Testis (tissue), 3 donors: ENCODE measurements around the gene TTLL9. TPM values are rescaled to one million over a fixed set of nuclear protein-coding genes. Genes with fewer than 3 reads are reported as not detected.

ENCODE experiments used
- DNase-seq: peaks from one replicate; pipeline ENCODE4 v3.0.0-alpha.2; 2019
- H3K27ac ChIP-seq, 2 donors: fragments of 200-600 bp; sonication (generic); one replicate each; pipeline ENCODE4 v1.5.1; 2019
- H3K27me3 ChIP-seq: fragments of 200-600 bp; sonication (generic); one replicate; pipeline ENCODE4 v1.5.1; 2019
- H3K36me3 ChIP-seq: fragments of 200-600 bp; sonication (generic); one replicate; pipeline ENCODE4 v1.5.1; 2017; ENCODE audit warnings: low read depth; ENCODE audit errors: missing control alignments
- H3K4me1 ChIP-seq: fragments of 200-600 bp; sonication (generic); one replicate; pipeline ENCODE4 v1.5.1; 2019
- H3K4me3 ChIP-seq, 2 donors: fragments of 200-600 bp; sonication (generic); one replicate each; pipeline ENCODE4 v1.5.1; 2017 to 2019
- H3K9me3 ChIP-seq: fragments of 200-600 bp; sonication (generic); one replicate; pipeline ENCODE4 v1.5.1; 2017
- POLR2A ChIP-seq: fragments of 450-650 bp; IDR thresholded peaks from one replicate; pipeline ENCODE4 v1.6.1; 2017; ENCODE audit warnings: antibody characterized with exemption, mild to moderate bottlenecking, moderate library complexity
- WGBS, 2 donors: methylation state at CpG; one replicate each; pipeline ENCODE4 v1.1.5; 2018; 5-methylcytosine and 5-hydroxymethylcytosine counted together
- intact Hi-C: fragments of 100-400 bp; cut with DNase I; formaldehyde crosslinking; loops from one replicate; pipeline ENCODE4 v1.15.1; 2023; ENCODE audit warnings: low total_unique reads
- polyA plus RNA-seq: library from polyadenylated mRNA; stranded (reverse); fragments of 350-450 nt; fragmentation: Illumina TruSeq; extraction: RNeasy Lipid Tissue Mini Kit (QIAGEN cat#74804); gene quantifications from one replicate; pipeline ENCODE4 v1.2.3, GENCODE V29; 2014; ENCODE audit warnings: low read depth, low replicate concordance; ENCODE audit not compliant: insufficient read depth
- total RNA-seq, 2 donors: library from RNA; depleted of rRNA; stranded (reverse); fragments of >200 nt; gene quantifications; one replicate each; pipeline ENCODE4 v1.2.3, GENCODE V29; 2016
- TF ChIP-seq, protein P1 (sequence below), 3 experiments: fragments of 450-650 bp in 2 of 3; fragments of 200-600 bp in 1 of 3; sonication (generic) in 1 of 3; IDR thresholded peaks; one replicate each; pipeline ENCODE4 v1.5.1; 2016 to 2019; ENCODE audit warnings: antibody characterized with exemption in 3 of 3, mild to moderate bottlenecking in 2 of 3, moderate library complexity in 1 of 3

The TTLL9 gene
- total and polyA plus RNA-seq, 3 donors from 2014 or later = 8.7 to 32.7 (median 19.1) TPM

DNA sequence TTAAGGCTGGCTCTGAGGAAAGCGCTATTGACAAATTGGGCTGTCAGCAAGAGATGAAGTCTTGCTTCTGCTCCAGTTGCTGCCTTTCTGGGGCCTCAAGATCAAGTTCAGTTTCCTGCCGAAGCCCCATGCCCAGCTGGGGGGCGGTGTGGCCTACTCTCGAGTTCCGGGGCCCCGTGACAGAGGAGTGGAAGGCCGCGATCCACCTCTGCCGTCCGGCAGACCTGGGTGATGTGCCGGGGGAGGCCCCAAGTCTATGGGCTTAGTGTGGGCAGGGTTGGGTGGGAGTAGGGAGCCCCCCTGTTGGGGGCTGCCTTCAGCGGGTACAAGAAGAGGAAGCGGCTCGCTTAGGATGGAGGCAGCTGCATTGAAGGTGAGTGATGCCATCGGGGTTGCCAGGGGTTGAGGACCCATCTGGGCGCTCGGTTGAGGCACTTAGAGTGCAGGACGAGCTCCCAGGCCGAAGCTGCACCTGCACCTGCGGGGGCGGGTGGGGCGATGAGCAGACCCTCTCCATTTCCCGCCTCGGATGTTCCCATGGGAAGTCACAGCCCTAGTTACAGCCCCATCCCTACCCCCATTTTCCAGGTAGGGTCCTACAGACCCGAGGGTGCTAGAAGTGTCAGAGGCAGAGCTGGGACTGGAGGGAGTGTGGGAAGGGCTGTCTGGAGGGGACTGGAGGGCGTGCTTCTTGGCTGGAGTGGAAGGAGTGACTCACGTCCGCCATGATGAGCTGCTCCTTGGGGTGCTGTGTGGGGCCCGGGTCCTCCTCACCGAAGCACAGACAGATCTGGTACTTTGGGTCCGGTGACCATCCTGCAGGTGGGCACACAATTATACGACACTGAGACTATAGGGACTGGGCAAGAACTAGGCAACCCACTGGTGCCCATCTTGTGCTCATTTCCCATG lies 22.1 kb upstream of the TTLL9 start:
- Histone ChIP-seq H3K4me3 (no peak overlapping the region), H3K4me1 (no peaks in the 10 kb centered on the region), H3K27me3 (no peaks in the 10 kb centered on the region), H3K36me3 (no peaks in the 10 kb centered on the region), H3K9me3 (no peaks in the 10 kb centered on the region), H3K27ac (no peak overlapping the region)
- 54 to 76% methylated on average over 28 to 32 of the region's 32 CpGs for WGBS, 2 donors
- intact Hi-C loops = no loop called here
- DNase-seq = no peak
- TF ChIP-seq, protein P1, sequence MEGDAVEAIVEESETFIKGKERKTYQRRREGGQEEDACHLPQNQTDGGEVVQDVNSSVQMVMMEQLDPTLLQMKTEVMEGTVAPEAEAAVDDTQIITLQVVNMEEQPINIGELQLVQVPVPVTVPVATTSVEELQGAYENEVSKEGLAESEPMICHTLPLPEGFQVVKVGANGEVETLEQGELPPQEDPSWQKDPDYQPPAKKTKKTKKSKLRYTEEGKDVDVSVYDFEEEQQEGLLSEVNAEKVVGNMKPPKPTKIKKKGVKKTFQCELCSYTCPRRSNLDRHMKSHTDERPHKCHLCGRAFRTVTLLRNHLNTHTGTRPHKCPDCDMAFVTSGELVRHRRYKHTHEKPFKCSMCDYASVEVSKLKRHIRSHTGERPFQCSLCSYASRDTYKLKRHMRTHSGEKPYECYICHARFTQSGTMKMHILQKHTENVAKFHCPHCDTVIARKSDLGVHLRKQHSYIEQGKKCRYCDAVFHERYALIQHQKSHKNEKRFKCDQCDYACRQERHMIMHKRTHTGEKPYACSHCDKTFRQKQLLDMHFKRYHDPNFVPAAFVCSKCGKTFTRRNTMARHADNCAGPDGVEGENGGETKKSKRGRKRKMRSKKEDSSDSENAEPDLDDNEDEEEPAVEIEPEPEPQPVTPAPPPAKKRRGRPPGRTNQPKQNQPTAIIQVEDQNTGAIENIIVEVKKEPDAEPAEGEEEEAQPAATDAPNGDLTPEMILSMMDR (IDR thresholded peaks at IDR 0.05) = no peak
- TF ChIP-seq POLR2A = no peak

DNA sequence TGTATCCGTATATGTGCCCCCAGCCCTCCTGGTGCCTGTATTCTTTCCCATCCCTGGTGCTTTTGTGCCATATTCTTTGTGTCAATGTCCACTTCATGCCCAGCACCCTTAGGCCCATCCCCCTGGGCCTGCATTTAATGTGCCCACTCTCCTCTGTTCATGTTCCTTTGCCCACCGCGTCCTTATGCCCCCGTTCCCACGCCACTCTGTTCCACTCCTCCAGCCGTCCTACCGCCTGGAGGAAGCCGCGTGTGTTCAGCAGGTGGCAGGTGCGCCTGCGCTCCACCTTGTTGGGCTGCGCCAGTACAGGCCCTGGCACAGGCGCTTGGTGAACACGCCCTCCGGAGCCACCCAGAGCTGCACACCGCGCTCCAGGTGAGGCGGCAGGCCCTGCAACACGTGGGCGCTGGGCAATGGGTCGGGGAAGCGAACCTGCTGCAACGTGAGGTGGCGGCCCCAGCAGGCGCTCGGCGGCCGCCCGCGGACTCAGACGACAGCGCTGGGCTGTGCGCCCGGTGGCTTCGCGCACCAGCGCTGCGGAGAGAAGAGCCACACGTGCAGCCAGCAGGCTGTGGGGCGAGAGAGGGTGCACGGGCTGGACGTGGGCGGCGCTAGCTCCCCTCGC lies 21.0 kb upstream of the TTLL9 start:
- H3K27ac ChIP-seq = no peak overlapping the region
- TF ChIP-seq, protein P1 (IDR thresholded peaks at IDR 0.05) = no peak
- TF ChIP-seq POLR2A = no peak
- no peaks in the 10 kb centered on the region for H3K36me3 ChIP-seq
- no peaks in the 10 kb centered on the region for H3K9me3 ChIP-seq
- H3K4me1 ChIP-seq = no peaks in the 10 kb centered on the region
- intact Hi-C loops = no loop called here
- H3K27me3 ChIP-seq = no peaks in the 10 kb centered on the region
- no peak overlapping the region for H3K4me3 ChIP-seq
- DNase-seq = no peak
- 31% methylated on average over 26 to 42 of the region's 45 CpGs for WGBS, 2 donors

DNA sequence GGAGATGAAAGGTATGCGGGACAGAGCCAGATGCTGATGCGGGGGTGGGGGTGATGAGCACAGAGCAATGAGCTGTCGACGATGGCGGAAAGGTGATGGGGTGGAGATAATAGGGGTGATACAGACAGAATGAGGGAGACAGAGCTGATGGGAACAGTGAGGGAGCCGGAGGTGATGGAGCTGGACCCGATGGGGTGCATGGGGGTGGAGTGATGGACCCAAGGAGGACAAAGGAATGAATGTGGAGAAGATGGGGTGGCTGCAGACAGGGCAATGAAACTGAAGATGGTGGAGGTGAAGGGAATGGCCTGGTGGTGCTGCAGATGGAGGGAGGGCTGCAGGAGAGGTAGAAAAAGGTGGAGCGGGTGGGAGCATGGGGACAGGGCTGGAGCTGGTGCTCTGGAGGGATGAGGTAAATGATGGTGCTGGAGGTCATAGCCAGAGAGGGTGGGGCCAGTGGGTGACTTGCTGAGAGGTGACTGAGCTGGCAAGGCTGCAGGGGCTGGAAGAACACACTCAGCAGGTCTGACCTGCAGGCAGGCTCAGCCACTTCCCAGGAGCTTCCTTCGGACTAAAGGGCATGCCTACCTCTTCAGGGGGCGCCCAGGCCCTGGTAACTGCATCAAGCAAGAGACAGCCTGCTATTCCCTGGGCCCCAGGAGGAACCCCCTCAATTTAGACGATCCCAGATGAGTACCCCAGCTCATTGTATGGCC lies 19.0 kb upstream of the TTLL9 start:
- WGBS, 2 donors = 80 to 84% methylated on average over 11 of the region's 11 CpGs
- H3K36me3 ChIP-seq = no peaks in the 10 kb centered on the region
- intact Hi-C loops = loop anchor here (10.0 kb wide), 1 partner anchor 183 kb away; no protein-coding TSS in a partner anchor
- H3K9me3 ChIP-seq = no peaks in the 10 kb centered on the region
- H3K27me3 ChIP-seq = no peaks in the 10 kb centered on the region
- H3K4me1 ChIP-seq = no peaks in the 10 kb centered on the region
- no peak overlapping the region for H3K27ac ChIP-seq
- TF ChIP-seq POLR2A = no peak
- TF ChIP-seq, protein P1 (IDR thresholded peaks at IDR 0.05) = no peak
- DNase-seq = no peak
- H3K4me3 ChIP-seq = no peak overlapping the region

DNA sequence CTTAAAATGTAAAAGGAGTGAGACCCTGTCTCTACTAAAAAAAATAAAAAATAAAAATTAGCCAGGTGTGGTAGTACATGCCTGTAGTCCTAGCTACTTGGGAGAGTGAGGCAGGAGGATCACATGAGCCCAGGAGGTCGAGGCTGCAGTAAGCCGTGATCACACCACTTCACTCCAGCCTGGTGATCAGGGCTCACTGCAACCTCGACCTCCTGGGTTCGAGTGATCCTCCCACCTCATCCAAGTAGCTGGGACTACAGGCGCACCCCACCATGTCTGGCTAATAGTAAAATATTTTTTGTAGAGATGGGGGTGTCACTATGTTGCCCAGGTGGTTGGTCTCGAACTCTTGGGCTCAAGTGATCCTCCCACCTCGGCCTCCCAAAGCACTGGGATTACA lies 17.0 kb upstream of the TTLL9 start:
- H3K9me3 ChIP-seq = no peaks in the 10 kb centered on the region
- no peaks in the 10 kb centered on the region for H3K27me3 ChIP-seq
- intact Hi-C loops = loop anchor here (10.0 kb wide), 1 partner anchor 181 kb away; no protein-coding TSS in a partner anchor
- WGBS, 2 donors = 84 to 91% methylated on average over 7 of the region's 7 CpGs
- no peaks in the 10 kb centered on the region for H3K4me1 ChIP-seq
- TF ChIP-seq POLR2A = no peak
- TF ChIP-seq, protein P1 (IDR thresholded peaks at IDR 0.05) = no peak
- H3K4me3 ChIP-seq = no peak overlapping the region
- no peak for DNase-seq
- no peaks in the 10 kb centered on the region for H3K36me3 ChIP-seq
- H3K27ac ChIP-seq = no peak overlapping the region
